Measurements from ENCODE around the gene MTCL1. TPM values are rescaled to one million over a fixed set of nuclear protein-coding genes. Genes with fewer than 3 reads are reported as not detected.

MTCL1 gene
- total and polyA plus RNA-seq, 2 experiments from 2014 or later: 10.6 to 19.7 TPM

DNA sequence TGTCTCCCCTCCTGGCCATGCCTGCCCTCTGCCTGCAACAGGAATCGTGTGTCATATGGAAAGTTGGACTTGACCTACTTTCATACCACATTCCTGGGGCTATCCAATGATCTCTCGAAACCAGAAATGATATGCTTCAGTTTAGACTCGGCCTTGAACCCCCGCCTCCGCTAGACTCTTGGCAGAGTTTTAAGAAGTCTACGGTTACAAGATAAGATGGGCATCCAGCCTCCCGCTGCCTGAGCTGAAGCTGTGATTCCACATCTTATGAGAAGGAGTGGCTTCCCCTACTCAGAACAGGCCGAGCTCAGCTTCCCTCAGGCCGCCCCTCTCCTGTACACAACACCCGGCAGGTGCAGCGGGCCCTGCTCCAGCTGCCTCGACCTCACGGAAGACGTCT lies 73.9 kb downstream of the MTCL1 start:
- H4K20me1 ChIP-seq (ENCODE audit: insufficient read depth, poor library complexity, severe bottlenecking): no peaks in the 10 kb centered on the region
- H3K4me3 ChIP-seq: no peak overlapping the region
- H3K79me2 ChIP-seq: no peaks in the 10 kb centered on the region
- H3K36me3 ChIP-seq (replicated peaks; ENCODE audit: insufficient read depth, low read depth): no peaks in the 10 kb centered on the region
- H3K27ac ChIP-seq: no peak overlapping the region
- 94% methylated on average over 14 of the region's 14 CpGs for WGBS (ENCODE audit: low lambda C conversion rate, missing lambda C conversion rate)
- no peak for DNase-seq (ENCODE audit: low spot score)
- no peaks in the 10 kb centered on the region for H3K9me3 ChIP-seq (ENCODE audit: low read depth)
- TF ChIP-seq EZH2phosphoT487 (IDR thresholded peaks at IDR 0.05; ENCODE audit: low read depth, severe bottlenecking, unreplicated experiment) (no peak), EZH2 (IDR thresholded peaks at IDR 0.05; ENCODE audit: borderline replicate concordance) (no peak)
- TF ChIP-seq, protein P1, sequence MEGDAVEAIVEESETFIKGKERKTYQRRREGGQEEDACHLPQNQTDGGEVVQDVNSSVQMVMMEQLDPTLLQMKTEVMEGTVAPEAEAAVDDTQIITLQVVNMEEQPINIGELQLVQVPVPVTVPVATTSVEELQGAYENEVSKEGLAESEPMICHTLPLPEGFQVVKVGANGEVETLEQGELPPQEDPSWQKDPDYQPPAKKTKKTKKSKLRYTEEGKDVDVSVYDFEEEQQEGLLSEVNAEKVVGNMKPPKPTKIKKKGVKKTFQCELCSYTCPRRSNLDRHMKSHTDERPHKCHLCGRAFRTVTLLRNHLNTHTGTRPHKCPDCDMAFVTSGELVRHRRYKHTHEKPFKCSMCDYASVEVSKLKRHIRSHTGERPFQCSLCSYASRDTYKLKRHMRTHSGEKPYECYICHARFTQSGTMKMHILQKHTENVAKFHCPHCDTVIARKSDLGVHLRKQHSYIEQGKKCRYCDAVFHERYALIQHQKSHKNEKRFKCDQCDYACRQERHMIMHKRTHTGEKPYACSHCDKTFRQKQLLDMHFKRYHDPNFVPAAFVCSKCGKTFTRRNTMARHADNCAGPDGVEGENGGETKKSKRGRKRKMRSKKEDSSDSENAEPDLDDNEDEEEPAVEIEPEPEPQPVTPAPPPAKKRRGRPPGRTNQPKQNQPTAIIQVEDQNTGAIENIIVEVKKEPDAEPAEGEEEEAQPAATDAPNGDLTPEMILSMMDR (IDR thresholded peaks at IDR 0.05; ENCODE audit: poor library complexity): no peak
- no peaks in the 10 kb centered on the region for H3K4me1 ChIP-seq (ENCODE audit: insufficient read depth)
- H3K27me3 ChIP-seq: no peaks in the 10 kb centered on the region
- no peaks in the 10 kb centered on the region for H3K9me2 ChIP-seq (replicated peaks; ENCODE audit: insufficient read depth)
- H2AFZ ChIP-seq: no peak overlapping the region
- no peak overlapping the region for H3K4me2 ChIP-seq

DNA sequence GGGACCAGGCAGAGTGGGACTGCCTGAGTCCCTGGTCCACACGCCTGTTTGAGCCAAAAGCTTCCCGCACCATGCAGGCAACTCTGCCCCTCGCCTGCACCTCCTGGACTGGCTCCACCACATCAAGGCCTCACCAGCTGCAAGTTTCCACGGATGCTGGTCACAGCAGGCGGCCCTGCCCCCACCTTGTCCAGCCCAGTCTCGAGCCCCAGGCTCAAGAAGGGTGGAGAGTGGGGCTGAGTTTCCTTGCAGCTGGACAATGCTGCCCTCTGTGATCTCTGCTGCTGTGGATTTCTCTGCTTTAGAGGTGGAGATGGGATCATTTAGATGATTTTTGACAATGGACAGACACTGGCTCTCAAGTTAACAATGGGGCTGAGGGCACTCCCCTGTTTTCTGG lies 74.9 kb downstream of the MTCL1 start:
- Histone ChIP-seq H2AFZ (no peak overlapping the region), H3K4me3 (no peak overlapping the region), H3K36me3 (replicated peaks; ENCODE audit: insufficient read depth, low read depth) (no peaks in the 10 kb centered on the region), H3K9me2 (replicated peaks; ENCODE audit: insufficient read depth) (no peaks in the 10 kb centered on the region), H3K9me3 (ENCODE audit: low read depth) (no peaks in the 10 kb centered on the region), H3K4me1 (ENCODE audit: insufficient read depth) (no peaks in the 10 kb centered on the region), H3K27me3 (no peaks in the 10 kb centered on the region), H4K20me1 (ENCODE audit: insufficient read depth, poor library complexity, severe bottlenecking) (no peaks in the 10 kb centered on the region), H3K79me2 (no peaks in the 10 kb centered on the region), H3K27ac (no peak overlapping the region), H3K4me2 (no peak overlapping the region)
- DNase-seq (ENCODE audit: low spot score): no peak
- TF ChIP-seq EZH2 (IDR thresholded peaks at IDR 0.05; ENCODE audit: borderline replicate concordance) (no peak), EZH2phosphoT487 (IDR thresholded peaks at IDR 0.05; ENCODE audit: low read depth, severe bottlenecking, unreplicated experiment) (no peak)
- TF ChIP-seq, protein P1 (IDR thresholded peaks at IDR 0.05; ENCODE audit: poor library complexity): no peak
- 73% methylated on average over 6 of the region's 6 CpGs for WGBS (ENCODE audit: low lambda C conversion rate, missing lambda C conversion rate)

DNA sequence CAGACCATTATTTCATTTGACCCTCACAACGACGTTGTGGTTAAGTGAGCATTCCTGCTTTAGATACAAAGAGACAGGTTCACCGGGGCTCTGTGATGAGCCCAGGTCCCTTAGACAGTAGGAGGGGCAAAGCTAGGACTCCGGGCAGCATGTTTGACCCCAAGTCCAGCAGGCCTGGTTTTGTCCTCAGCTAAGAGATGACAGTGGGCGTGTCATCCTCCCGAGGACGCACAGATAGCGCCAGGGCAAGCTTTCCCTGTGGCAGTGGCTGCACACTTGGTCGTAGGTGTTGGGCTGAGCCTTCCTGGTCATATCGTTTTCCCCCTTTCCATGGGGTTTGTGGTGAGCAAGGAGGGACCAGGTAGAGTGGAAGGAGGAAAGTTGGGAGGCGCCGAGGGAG lies 76.3 kb downstream of the MTCL1 start:
- TF ChIP-seq EZH2phosphoT487 (IDR thresholded peaks at IDR 0.05; ENCODE audit: low read depth, severe bottlenecking, unreplicated experiment): no peak
- TF ChIP-seq EZH2 (IDR thresholded peaks at IDR 0.05; ENCODE audit: borderline replicate concordance): no peak
- TF ChIP-seq, protein P1 (IDR thresholded peaks at IDR 0.05; ENCODE audit: poor library complexity): no peak
- WGBS (ENCODE audit: low lambda C conversion rate, missing lambda C conversion rate): 85% methylated on average over 12 of the region's 12 CpGs
- Histone ChIP-seq H3K27me3 (no peaks in the 10 kb centered on the region), H3K9me3 (ENCODE audit: low read depth) (no peaks in the 10 kb centered on the region), H3K4me1 (ENCODE audit: insufficient read depth) (peaks cover 6% of the 10 kb centered on the region), H3K4me2 (no peak overlapping the region), H4K20me1 (ENCODE audit: insufficient read depth, poor library complexity, severe bottlenecking) (no peaks in the 10 kb centered on the region), H3K9me2 (replicated peaks; ENCODE audit: insufficient read depth) (no peaks in the 10 kb centered on the region), H2AFZ (no peak overlapping the region), H3K79me2 (no peaks in the 10 kb centered on the region), H3K4me3 (no peak overlapping the region), H3K27ac (no peak overlapping the region), H3K36me3 (replicated peaks; ENCODE audit: insufficient read depth, low read depth) (no peaks in the 10 kb centered on the region)
- DNase-seq (ENCODE audit: low spot score): no peak

All from hepatocyte (in vitro differentiated cells).